ENCODE results near the gene ARPC1A. TPM values are rescaled to one million over a fixed set of nuclear protein-coding genes. Genes with fewer than 3 reads are reported as not detected.
"Not testable (repeated sequence)": the region's sequence is repeated elsewhere in the genome, so short reads cannot be mapped to it uniquely, and the experiment has no call there.

The ARPC1A gene
- total RNA-seq, 4 donors from 2014 or later = 120 to 183 (median 147) TPM

DNA sequence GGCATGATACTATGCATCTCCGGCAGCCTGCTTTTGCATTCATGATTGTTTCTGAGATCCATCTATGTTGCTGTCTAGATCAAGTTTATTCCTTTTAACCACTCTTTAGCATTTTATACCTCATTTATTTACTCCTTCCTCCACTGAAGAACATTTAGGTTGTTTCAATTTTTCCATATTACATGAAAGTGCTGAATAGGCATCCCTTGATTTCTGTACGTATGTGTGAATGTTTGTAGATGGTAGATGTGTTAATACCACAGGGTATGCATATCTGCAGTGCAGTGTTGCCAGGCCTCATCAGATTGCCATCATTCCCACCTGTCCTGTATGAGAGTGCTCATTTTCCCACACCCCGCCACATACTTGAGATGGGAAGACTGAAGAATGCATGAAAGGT, 13.9 kb downstream of the ARPC1A start:
- WGBS, 2 donors = 93 to 97% methylated on average over 3 of the region's 3 CpGs
- Histone ChIP-seq H3K27ac (no peak overlapping the region), H3K4me3 (replicated peaks in 1 of 3) (no peak overlapping the region), H3K27me3 (no peaks in the 10 kb centered on the region), H3K36me3 (peaks cover 24 to 64% of the 10 kb centered on the region in 2 donors), H3K4me1 (no peaks in the 10 kb centered on the region), H3K9me3 (no peaks in the 10 kb centered on the region)
- DNase-seq = no peak
- intact Hi-C loops (cut with DNase I) = no loop called here
- TF ChIP-seq, protein P1, sequence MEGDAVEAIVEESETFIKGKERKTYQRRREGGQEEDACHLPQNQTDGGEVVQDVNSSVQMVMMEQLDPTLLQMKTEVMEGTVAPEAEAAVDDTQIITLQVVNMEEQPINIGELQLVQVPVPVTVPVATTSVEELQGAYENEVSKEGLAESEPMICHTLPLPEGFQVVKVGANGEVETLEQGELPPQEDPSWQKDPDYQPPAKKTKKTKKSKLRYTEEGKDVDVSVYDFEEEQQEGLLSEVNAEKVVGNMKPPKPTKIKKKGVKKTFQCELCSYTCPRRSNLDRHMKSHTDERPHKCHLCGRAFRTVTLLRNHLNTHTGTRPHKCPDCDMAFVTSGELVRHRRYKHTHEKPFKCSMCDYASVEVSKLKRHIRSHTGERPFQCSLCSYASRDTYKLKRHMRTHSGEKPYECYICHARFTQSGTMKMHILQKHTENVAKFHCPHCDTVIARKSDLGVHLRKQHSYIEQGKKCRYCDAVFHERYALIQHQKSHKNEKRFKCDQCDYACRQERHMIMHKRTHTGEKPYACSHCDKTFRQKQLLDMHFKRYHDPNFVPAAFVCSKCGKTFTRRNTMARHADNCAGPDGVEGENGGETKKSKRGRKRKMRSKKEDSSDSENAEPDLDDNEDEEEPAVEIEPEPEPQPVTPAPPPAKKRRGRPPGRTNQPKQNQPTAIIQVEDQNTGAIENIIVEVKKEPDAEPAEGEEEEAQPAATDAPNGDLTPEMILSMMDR (IDR thresholded peaks at IDR 0.05) = no peak
- no peak for TF ChIP-seq POLR2A (IDR thresholded peaks at IDR 0.05)

DNA sequence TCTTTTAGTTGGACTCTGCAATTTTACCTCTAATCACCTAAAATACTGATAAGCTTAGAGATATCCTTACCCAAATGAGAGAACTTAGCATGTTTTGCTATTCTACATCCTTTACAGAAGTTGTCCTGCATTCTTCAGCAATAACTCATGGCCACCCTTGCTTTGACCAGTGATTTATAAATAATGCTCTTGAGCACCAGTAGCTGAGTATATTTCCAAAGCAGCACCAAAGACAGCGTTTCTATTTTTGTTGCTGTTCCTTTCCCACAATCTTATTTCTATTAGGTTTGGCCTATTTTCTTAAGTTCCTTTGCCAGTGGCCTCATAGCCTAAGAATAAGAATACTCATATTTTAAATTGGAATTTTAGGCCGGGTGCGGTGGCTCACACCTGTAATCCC, 15.0 kb downstream of the ARPC1A start:
- no peaks in the 10 kb centered on the region for H3K27me3 ChIP-seq
- DNase-seq = no peak
- no peaks in the 10 kb centered on the region for H3K9me3 ChIP-seq
- H3K36me3 ChIP-seq = peaks cover 29 to 55% of the 10 kb centered on the region in 2 donors
- TF ChIP-seq, protein P1 (IDR thresholded peaks at IDR 0.05) = no peak
- TF ChIP-seq POLR2A (IDR thresholded peaks at IDR 0.05) = no peak
- WGBS, 2 donors = 91 to 93% methylated on average over 3 of the region's 3 CpGs
- H3K27ac ChIP-seq = no peak overlapping the region
- intact Hi-C loops (cut with DNase I) = no loop called here
- no peaks in the 10 kb centered on the region for H3K4me1 ChIP-seq
- no peak overlapping the region for H3K4me3 ChIP-seq (replicated peaks in 1 of 3)

DNA sequence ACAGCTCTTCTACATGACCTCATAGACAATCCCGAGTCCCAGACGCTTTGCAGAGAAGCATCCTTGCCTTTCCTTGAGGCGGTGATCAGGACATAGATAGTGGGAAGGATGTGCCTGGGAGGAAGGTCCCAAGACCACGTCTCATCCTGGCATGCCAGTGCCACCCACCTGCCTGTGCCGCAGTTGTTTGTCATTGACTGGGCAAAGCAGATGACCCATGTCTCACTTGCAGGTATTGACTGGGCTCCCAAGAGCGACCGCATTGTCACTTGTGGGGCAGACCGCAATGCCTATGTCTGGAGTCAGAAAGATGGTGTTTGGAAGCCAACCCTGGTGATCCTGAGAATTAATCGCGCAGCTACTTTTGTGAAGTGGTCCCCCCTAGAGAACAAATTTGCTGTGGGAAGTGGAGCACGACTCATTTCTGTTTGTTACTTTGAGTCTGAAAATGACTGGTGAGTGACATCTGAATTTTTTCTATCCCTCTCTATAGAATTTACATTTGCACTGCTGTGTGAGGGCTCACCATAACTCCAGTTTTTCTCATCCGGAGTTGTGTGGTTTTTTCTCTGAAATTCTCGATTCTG, 18.5 kb downstream of the ARPC1A start:
- H3K36me3 ChIP-seq = peaks cover 36 to 51% of the 10 kb centered on the region in 2 donors
- 95 to 96% methylated on average over 12 to 13 of the region's 13 CpGs for WGBS, 2 donors
- no peak for TF ChIP-seq POLR2A (IDR thresholded peaks at IDR 0.05)
- TF ChIP-seq, protein P1 (IDR thresholded peaks at IDR 0.05) = no peak

DNA sequence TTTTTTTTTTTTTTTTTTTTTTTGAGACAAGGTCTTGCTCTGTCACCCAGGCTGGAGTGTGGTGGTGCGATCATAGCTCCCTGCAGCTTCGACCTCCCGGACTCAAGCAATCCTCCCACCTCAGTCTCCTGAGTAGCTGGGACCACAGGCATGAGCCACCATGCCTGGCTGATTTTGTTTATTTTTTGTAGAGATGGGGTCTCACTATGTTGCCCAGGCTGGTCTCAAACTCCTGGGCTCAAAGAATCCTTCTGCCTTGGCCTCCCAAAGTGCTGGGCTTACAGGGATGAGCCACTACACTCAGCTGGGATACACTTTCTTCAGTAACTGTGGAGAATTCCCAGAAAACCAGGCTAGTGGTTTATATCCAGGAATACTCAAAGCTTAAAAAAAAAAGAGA, 24.9 kb downstream of the ARPC1A start:
- H3K36me3 ChIP-seq = peaks cover 38 to 59% of the 10 kb centered on the region in 2 donors
- DNase-seq; H3K4me1 ChIP-seq; intact Hi-C loops (cut with DNase I); H3K27ac ChIP-seq; H3K27me3 ChIP-seq; H3K4me3 ChIP-seq (replicated peaks in 1 of 3); H3K9me3 ChIP-seq: not testable (repeated sequence)
- 95 to 96% methylated on average over 3 of the region's 3 CpGs for WGBS, 2 donors

More for the DNA sequence above, 18.5 kb downstream of the ARPC1A start:
- Histone ChIP-seq H3K4me1 (no peaks in the 10 kb centered on the region), H3K27me3 (no peaks in the 10 kb centered on the region), H3K4me3 (replicated peaks in 1 of 3) (no peak overlapping the region), H3K27ac (no peak overlapping the region), H3K9me3 (no peaks in the 10 kb centered on the region)
- intact Hi-C loops (cut with DNase I) = no loop called here
- no peak for DNase-seq

DNA sequence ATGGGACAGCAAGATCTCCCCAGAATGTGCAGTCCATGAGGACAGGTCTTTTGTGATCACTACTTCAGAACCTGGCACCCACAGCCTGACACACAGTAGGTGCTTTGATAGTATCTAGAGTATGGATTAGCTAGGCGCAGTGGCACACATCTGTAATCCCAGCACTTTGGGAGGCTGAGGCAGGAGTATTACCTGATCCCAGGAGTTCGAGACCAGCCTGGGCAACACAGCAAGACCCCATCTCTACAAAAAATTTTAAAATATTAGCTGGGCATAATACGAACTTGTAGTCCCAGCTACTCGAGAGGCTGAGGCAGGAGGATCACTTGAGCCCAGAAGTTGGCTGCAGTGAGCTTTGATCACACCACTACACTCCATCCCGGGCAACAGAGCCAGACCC, 26.5 kb downstream of the ARPC1A start:
- Histone ChIP-seq H3K36me3 (peaks cover 35 to 53% of the 10 kb centered on the region in 2 donors), H3K9me3 (no peaks in the 10 kb centered on the region), H3K4me1 (no peaks in the 10 kb centered on the region), H3K4me3 (replicated peaks in 1 of 3) (no peak overlapping the region), H3K27ac (no peak overlapping the region), H3K27me3 (no peaks in the 10 kb centered on the region)
- intact Hi-C loops (cut with DNase I) = no loop called here
- 95 to 96% methylated on average over 5 of the region's 5 CpGs for WGBS, 2 donors
- TF ChIP-seq, protein P1 (IDR thresholded peaks at IDR 0.05) = no peak
- TF ChIP-seq POLR2A (IDR thresholded peaks at IDR 0.05) = no peak
- DNase-seq = no peak
